ENCODE measurements around the gene C1QTNF7. TPM values are rescaled to one million over a fixed set of nuclear protein-coding genes. Genes with fewer than 3 reads are reported as not detected.

The C1QTNF7 gene
- total RNA-seq, 1 donor from 2014 or later = not detected

DNA sequence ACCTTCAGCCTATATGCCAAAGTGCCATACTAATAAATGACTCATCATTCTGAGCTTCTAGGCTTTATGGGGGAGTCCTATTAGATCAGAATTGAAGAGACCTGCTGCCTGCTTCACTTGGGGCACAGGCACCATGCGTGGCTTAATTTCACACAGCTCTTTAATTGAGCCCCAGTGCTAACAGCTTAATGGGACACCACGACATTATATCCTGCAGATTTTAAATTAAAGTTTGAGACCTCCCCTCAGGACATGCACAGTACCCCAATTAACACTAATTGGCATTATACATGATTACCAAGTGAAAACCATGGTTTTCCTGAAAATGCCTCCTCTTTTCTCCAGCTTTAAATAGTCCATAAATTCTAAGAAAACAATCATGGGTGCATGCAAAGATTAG is 6.8 kb downstream of the C1QTNF7 start:
- Histone ChIP-seq H3K79me2 (ENCODE audit: insufficient read depth, low read length) (no peaks in the 10 kb centered on the region), H3K4me3 (ENCODE audit: insufficient read depth, low read depth, low read length) (no peak overlapping the region), H3K4me2 (ENCODE audit: low read length) (no peak overlapping the region), H4K20me1 (ENCODE audit: insufficient read depth, low read length) (no peaks in the 10 kb centered on the region), H2AFZ (ENCODE audit: low read depth, low read length) (no peak overlapping the region), H3K36me3 (ENCODE audit: insufficient read depth, low read length) (no peaks in the 10 kb centered on the region), H3K4me1 (ENCODE audit: insufficient read depth, low read length) (peaks cover 2% of the 10 kb centered on the region), H3K9ac (ENCODE audit: low read length) (no peak overlapping the region), H3K27me3 (ENCODE audit: insufficient read depth, low read length) (no peaks in the 10 kb centered on the region), H3K9me3 (ENCODE audit: insufficient read depth, low read depth, low read length) (no peaks in the 10 kb centered on the region), H3K27ac (ENCODE audit: low read depth, low read length) (no peak overlapping the region)
- no peak for TF ChIP-seq EZH2 (IDR thresholded peaks at IDR 0.05; ENCODE audit: insufficient read depth, low read length)
- TF ChIP-seq, protein P1, sequence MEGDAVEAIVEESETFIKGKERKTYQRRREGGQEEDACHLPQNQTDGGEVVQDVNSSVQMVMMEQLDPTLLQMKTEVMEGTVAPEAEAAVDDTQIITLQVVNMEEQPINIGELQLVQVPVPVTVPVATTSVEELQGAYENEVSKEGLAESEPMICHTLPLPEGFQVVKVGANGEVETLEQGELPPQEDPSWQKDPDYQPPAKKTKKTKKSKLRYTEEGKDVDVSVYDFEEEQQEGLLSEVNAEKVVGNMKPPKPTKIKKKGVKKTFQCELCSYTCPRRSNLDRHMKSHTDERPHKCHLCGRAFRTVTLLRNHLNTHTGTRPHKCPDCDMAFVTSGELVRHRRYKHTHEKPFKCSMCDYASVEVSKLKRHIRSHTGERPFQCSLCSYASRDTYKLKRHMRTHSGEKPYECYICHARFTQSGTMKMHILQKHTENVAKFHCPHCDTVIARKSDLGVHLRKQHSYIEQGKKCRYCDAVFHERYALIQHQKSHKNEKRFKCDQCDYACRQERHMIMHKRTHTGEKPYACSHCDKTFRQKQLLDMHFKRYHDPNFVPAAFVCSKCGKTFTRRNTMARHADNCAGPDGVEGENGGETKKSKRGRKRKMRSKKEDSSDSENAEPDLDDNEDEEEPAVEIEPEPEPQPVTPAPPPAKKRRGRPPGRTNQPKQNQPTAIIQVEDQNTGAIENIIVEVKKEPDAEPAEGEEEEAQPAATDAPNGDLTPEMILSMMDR (IDR thresholded peaks at IDR 0.05; ENCODE audit: insufficient read depth, low read depth, low read length) = no peak
- H3K4me1 Mint-ChIP-seq (ENCODE audit: low read depth, unreplicated experiment) = peaks cover 14% of the 10 kb centered on the region
- H3K9me3 Mint-ChIP-seq (ENCODE audit: unreplicated experiment) = peaks cover 2% of the 10 kb centered on the region
- peaks cover 3% of the 10 kb centered on the region for H3K27me3 Mint-ChIP-seq (ENCODE audit: low read depth, unreplicated experiment)
- no peak overlapping the region for H3K27ac Mint-ChIP-seq (ENCODE audit: unreplicated experiment)
- DNase-seq (ENCODE audit: low read depth) = no peak
- no peaks in the 10 kb centered on the region for H3K36me3 Mint-ChIP-seq (ENCODE audit: low read depth, unreplicated experiment)
- FAIRE-seq = no peak
- no peak overlapping the region for H3K4me3 Mint-ChIP-seq (ENCODE audit: unreplicated experiment)

DNA sequence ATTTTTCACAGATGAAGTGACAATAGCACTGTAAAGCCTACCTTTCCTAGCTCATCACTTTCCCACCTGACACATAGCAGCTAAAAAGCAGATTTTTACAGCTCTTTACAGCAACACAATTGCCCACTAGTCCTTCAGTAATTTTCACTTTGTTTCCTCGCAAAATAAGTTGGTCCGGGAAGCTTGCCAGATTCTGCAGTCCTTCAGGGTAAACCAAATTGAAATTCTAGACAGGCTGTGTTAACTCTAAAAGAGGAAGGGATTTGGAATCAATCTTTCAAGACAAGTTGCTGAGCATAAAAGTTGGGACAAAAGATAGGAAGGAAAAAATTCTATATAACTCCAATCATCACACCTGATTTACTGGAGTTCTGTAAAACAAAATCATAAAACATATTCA is 8.7 kb downstream of the C1QTNF7 start:
- Histone ChIP-seq H4K20me1 (ENCODE audit: insufficient read depth, low read length) (no peaks in the 10 kb centered on the region), H3K4me3 (ENCODE audit: insufficient read depth, low read depth, low read length) (no peak overlapping the region), H3K4me2 (ENCODE audit: low read length) (peak overlapping the region; percentile 42), H3K4me1 (ENCODE audit: insufficient read depth, low read length) (peaks cover 2% of the 10 kb centered on the region), H3K27ac (ENCODE audit: low read depth, low read length) (no peak overlapping the region), H2AFZ (ENCODE audit: low read depth, low read length) (no peak overlapping the region), H3K36me3 (ENCODE audit: insufficient read depth, low read length) (no peaks in the 10 kb centered on the region), H3K27me3 (ENCODE audit: insufficient read depth, low read length) (no peaks in the 10 kb centered on the region), H3K9me3 (ENCODE audit: insufficient read depth, low read depth, low read length) (no peaks in the 10 kb centered on the region), H3K9ac (ENCODE audit: low read length) (no peak overlapping the region), H3K79me2 (ENCODE audit: insufficient read depth, low read length) (no peaks in the 10 kb centered on the region)
- no peak overlapping the region for H3K4me3 Mint-ChIP-seq (ENCODE audit: unreplicated experiment)
- no peaks in the 10 kb centered on the region for H3K36me3 Mint-ChIP-seq (ENCODE audit: low read depth, unreplicated experiment)
- peaks cover 3% of the 10 kb centered on the region for H3K27me3 Mint-ChIP-seq (ENCODE audit: low read depth, unreplicated experiment)
- no peak overlapping the region for H3K27ac Mint-ChIP-seq (ENCODE audit: unreplicated experiment)
- peaks cover 14% of the 10 kb centered on the region for H3K4me1 Mint-ChIP-seq (ENCODE audit: low read depth, unreplicated experiment)
- FAIRE-seq (peak; percentile 58), DNase-seq (ENCODE audit: low read depth) (peak; percentile 41)
- no peaks in the 10 kb centered on the region for H3K9me3 Mint-ChIP-seq (ENCODE audit: unreplicated experiment)
- TF ChIP-seq, protein P1 (IDR thresholded peaks at IDR 0.05; ENCODE audit: insufficient read depth, low read depth, low read length) = no peak
- no peak for TF ChIP-seq EZH2 (IDR thresholded peaks at IDR 0.05; ENCODE audit: insufficient read depth, low read length)

GRCh38 chr4:15438939-15439524 is 11.2 kb downstream of the C1QTNF7 start:
- no peak overlapping the region for H3K4me3 Mint-ChIP-seq (ENCODE audit: unreplicated experiment)

More at GRCh38 chr4:15438939-15439524, 11.2 kb downstream of the C1QTNF7 start:
- Mint-ChIP-seq H3K36me3 (ENCODE audit: low read depth, unreplicated experiment) (no peaks in the 10 kb centered on the region), H3K9me3 (ENCODE audit: unreplicated experiment) (peaks cover 5% of the 10 kb centered on the region), H3K27ac (ENCODE audit: unreplicated experiment) (peak overlapping the region; percentile 77), H3K27me3 (ENCODE audit: low read depth, unreplicated experiment) (peaks cover 3% of the 10 kb centered on the region), H3K4me1 (ENCODE audit: low read depth, unreplicated experiment) (peaks cover 14% of the 10 kb centered on the region)
- H3K9me3 ChIP-seq (ENCODE audit: insufficient read depth, low read depth, low read length) = no peaks in the 10 kb centered on the region
- H3K27me3 ChIP-seq (ENCODE audit: insufficient read depth, low read length) = no peaks in the 10 kb centered on the region
- no peak overlapping the region for H3K4me2 ChIP-seq (ENCODE audit: low read length)
- H3K36me3 ChIP-seq (ENCODE audit: insufficient read depth, low read length) = no peaks in the 10 kb centered on the region
- FAIRE-seq (peak; percentile 67), DNase-seq (ENCODE audit: low read depth) (no peak)
- TF ChIP-seq EZH2 (IDR thresholded peaks at IDR 0.05; ENCODE audit: insufficient read depth, low read length) = no peak
- TF ChIP-seq, protein P1 (IDR thresholded peaks at IDR 0.05; ENCODE audit: insufficient read depth, low read depth, low read length) = no peak
- no peak overlapping the region for H3K9ac ChIP-seq (ENCODE audit: low read length)
- no peaks in the 10 kb centered on the region for H3K79me2 ChIP-seq (ENCODE audit: insufficient read depth, low read length)
- no peak overlapping the region for H3K27ac ChIP-seq (ENCODE audit: low read depth, low read length)
- no peaks in the 10 kb centered on the region for H4K20me1 ChIP-seq (ENCODE audit: insufficient read depth, low read length)
- no peak overlapping the region for H3K4me3 ChIP-seq (ENCODE audit: insufficient read depth, low read depth, low read length)
- H2AFZ ChIP-seq (ENCODE audit: low read depth, low read length) = no peak overlapping the region
- peaks cover 2% of the 10 kb centered on the region for H3K4me1 ChIP-seq (ENCODE audit: insufficient read depth, low read length)

Data from astrocyte (in vitro differentiated cells and primary cell).